ENCODE results near the gene TPSAB1. TPM values are rescaled to one million over a fixed set of nuclear protein-coding genes. Genes with fewer than 3 reads are reported as not detected.

Gene TPSAB1
- total RNA-seq, 1 experiment from 2014 or later = not detected

GRCh38 chr16:1262210-1262845 is 21.8 kb downstream of the TPSAB1 start:
- Mint-ChIP-seq H3K36me3 (ENCODE audit: insufficient read depth, unreplicated experiment) (no peaks in the 10 kb centered on the region), H3K9me3 (ENCODE audit: unreplicated experiment) (peaks cover 8% of the 10 kb centered on the region), H3K4me1 (ENCODE audit: insufficient read depth, unreplicated experiment) (no peaks in the 10 kb centered on the region), H3K27ac (ENCODE audit: low read depth, unreplicated experiment) (no peak overlapping the region), H3K27me3 (ENCODE audit: insufficient read depth, unreplicated experiment) (peaks cover 59% of the 10 kb centered on the region), H3K4me3 (ENCODE audit: unreplicated experiment) (no peak overlapping the region)
- POLR2A ChIA-PET = no interaction called here
- intact Hi-C loops (cut with micrococcal nuclease) = no loop called here
- no peak for TF ChIP-seq CTCF (IDR thresholded peaks at IDR 0.05; ENCODE audit: unreplicated experiment)
- no TSS peak for BruUV-seq (replicated peaks)
- CTCF ChIA-PET = no interaction called here
- no peak for DNase-seq (ENCODE audit: unreplicated experiment)

- H3K36me3 Mint-ChIP-seq (ENCODE audit: insufficient read depth, unreplicated experiment) = no peaks in the 10 kb centered on the region
- ChIA-PET POLR2A (no interaction called here), CTCF (no interaction called here)
- H3K4me1 Mint-ChIP-seq (ENCODE audit: insufficient read depth, unreplicated experiment) = no peaks in the 10 kb centered on the region
- no peak for DNase-seq (ENCODE audit: unreplicated experiment)
- no peak for TF ChIP-seq CTCF (IDR thresholded peaks at IDR 0.05; ENCODE audit: unreplicated experiment)
- no TSS peak for BruUV-seq (replicated peaks)
- no peak overlapping the region for H3K4me3 Mint-ChIP-seq (ENCODE audit: unreplicated experiment)
- peaks cover 8% of the 10 kb centered on the region for H3K9me3 Mint-ChIP-seq (ENCODE audit: unreplicated experiment)
- no peak overlapping the region for H3K27ac Mint-ChIP-seq (ENCODE audit: low read depth, unreplicated experiment)
- peaks cover 59% of the 10 kb centered on the region for H3K27me3 Mint-ChIP-seq (ENCODE audit: insufficient read depth, unreplicated experiment)
- intact Hi-C loops (cut with micrococcal nuclease) = no loop called here
These were observed 22.3 kb downstream of the TPSAB1 start for GRCh38 chr16:1262846-1263221.

GRCh38 chr16:1263591-1264344 is 23.3 kb downstream of the TPSAB1 start:
- no peak for DNase-seq (ENCODE audit: unreplicated experiment)
- no peak overlapping the region for H3K4me3 Mint-ChIP-seq (ENCODE audit: unreplicated experiment)
- intact Hi-C loops (cut with micrococcal nuclease) = no loop called here
- BruUV-seq (replicated peaks) = no TSS peak
- H3K9me3 Mint-ChIP-seq (ENCODE audit: unreplicated experiment) = peaks cover 8% of the 10 kb centered on the region
- peaks cover 53% of the 10 kb centered on the region for H3K27me3 Mint-ChIP-seq (ENCODE audit: insufficient read depth, unreplicated experiment)
- no peak overlapping the region for H3K27ac Mint-ChIP-seq (ENCODE audit: low read depth, unreplicated experiment)
- TF ChIP-seq CTCF (IDR thresholded peaks at IDR 0.05; ENCODE audit: unreplicated experiment) = no peak
- CTCF ChIA-PET = interaction anchor here (0.6 kb wide), 1 partner anchor 212 kb away, joined by 6 read pairs; no protein-coding TSS in a partner anchor
- POLR2A ChIA-PET = no interaction called here
- H3K36me3 Mint-ChIP-seq (ENCODE audit: insufficient read depth, unreplicated experiment) = no peaks in the 10 kb centered on the region
- no peaks in the 10 kb centered on the region for H3K4me1 Mint-ChIP-seq (ENCODE audit: insufficient read depth, unreplicated experiment)

GRCh38 chr16:1264345-1265089 is 24.0 kb downstream of the TPSAB1 start:
- Mint-ChIP-seq H3K4me3 (ENCODE audit: unreplicated experiment) (no peak overlapping the region), H3K27ac (ENCODE audit: low read depth, unreplicated experiment) (no peak overlapping the region), H3K27me3 (ENCODE audit: insufficient read depth, unreplicated experiment) (peaks cover 46% of the 10 kb centered on the region), H3K4me1 (ENCODE audit: insufficient read depth, unreplicated experiment) (no peaks in the 10 kb centered on the region), H3K36me3 (ENCODE audit: insufficient read depth, unreplicated experiment) (no peaks in the 10 kb centered on the region), H3K9me3 (ENCODE audit: unreplicated experiment) (peaks cover 8% of the 10 kb centered on the region)
- no peak for DNase-seq (ENCODE audit: unreplicated experiment)
- TF ChIP-seq CTCF (IDR thresholded peaks at IDR 0.05; ENCODE audit: unreplicated experiment) = no peak
- ChIA-PET CTCF (interaction anchor here (0.6 kb wide), 1 partner anchor 213 kb away, joined by 6 read pairs; no protein-coding TSS in a partner anchor), POLR2A (no interaction called here)
- intact Hi-C loops (cut with micrococcal nuclease) = no loop called here
- no TSS peak for BruUV-seq (replicated peaks)

Measured in MCF 10A (cell line).